Psoas muscle (tissue), 8 donors: ENCODE data around the gene SORL1. TPM values are rescaled to one million over a fixed set of nuclear protein-coding genes. Genes with fewer than 3 reads are reported as not detected.

Experiments used
- ATAC-seq, 4 donors: fragments of 200-7000 bp; cut with Tn5 transposase; one replicate each; pipeline ENCODE4 v1.9.1; 2020; ENCODE audit warnings: moderate library complexity in 3 of 4, mild to moderate bottlenecking in 2 of 4
- DNase-seq, 2 donors: peaks; one replicate each; pipeline ENCODE4 v3.0.0-alpha.2; 2020
- H3K27ac ChIP-seq: fragments of 200-600 bp; one replicate; pipeline ENCODE4 v1.8.0; 2022
- H3K27me3 ChIP-seq, 3 donors: fragments of 200-600 bp in 1 of 3; one replicate each; pipeline versions ENCODE4 v1.6.1 to v1.8.0; 2013 to 2022; ENCODE audit warnings: low read length in 2 of 3, mild to moderate bottlenecking in 2 of 3, moderate library complexity in 1 of 3; ENCODE audit not compliant: insufficient read depth in 3 of 3
- H3K36me3 ChIP-seq, 2 donors: fragments of 200-600 bp in 1 of 2; one replicate each; pipeline versions ENCODE4 v1.6.1 to v1.8.0; 2013 to 2022; ENCODE audit warnings: low read depth in 1 of 2, mild to moderate bottlenecking in 1 of 2, moderate library complexity in 1 of 2; ENCODE audit not compliant: insufficient read depth in 1 of 2
- H3K4me1 ChIP-seq: fragments of 200-600 bp; one replicate; pipeline ENCODE4 v1.8.0; 2022
- H3K4me3 ChIP-seq: fragments of 200-600 bp; one replicate; pipeline ENCODE4 v1.8.0; 2022; ENCODE audit warnings: mild to moderate bottlenecking
- H3K9me3 ChIP-seq: fragments of 200-600 bp; one replicate; pipeline ENCODE4 v1.8.0; 2022
- CTCF ChIP-seq: fragments of 200-600 bp; IDR thresholded peaks from one replicate; pipeline ENCODE4 v1.8.0; 2022; ENCODE audit warnings: antibody characterized with exemption
- WGBS, 3 donors: extraction: QIAGEN DNeasy Blood & Tissue Kit; methylation state at CpG; one replicate each; pipeline versions ENCODE4 v1.1.6 to v1.1.7; 2013; 5-methylcytosine and 5-hydroxymethylcytosine counted together
- intact Hi-C, 2 donors: fragments of 100-400 bp; cut with DNase I; formaldehyde crosslinking; loops; one replicate each; pipeline versions ENCODE4 v1.11.0 to v1.14.2; 2022
- polyA plus RNA-seq, 3 donors: library from polyadenylated mRNA; stranded (reverse); fragments of 200-250 nt; gene quantifications; one replicate each; pipeline ENCODE4 v1.2.3, GENCODE V29; 2013
- total RNA-seq, 4 donors: library from RNA; stranded (reverse); fragmentation: NEBNext Ultra II Directional in 2 of 4; extraction: Animal tissue kit (Norgen Biotek cat#: 25700) in 2 of 4; gene quantifications; one replicate each; pipeline versions ENCODE4 v1.2.1 to v1.2.4, GENCODE V29; 2021 to 2023
- donor health status: healthy with polysubstance abuse.
- donor health status: DM: no; HTN: no; CAD: no; lungs with moderate emphysema.
- donor health status: Bipolar disorder and iron deficiency.
- donor health status: healthy.
- donor health status: DM: yes; HTN: yes; CAD: no.
- donor health status: DM: no; HTN: no; CAD: no.
- donor health status: DM: no; HTN: no; CAD: no.
- donor health status: DM: yes; HTN: yes; CAD: no.

Gene SORL1
- total and polyA plus RNA-seq, 7 donors = 0.07 to 3.3 (median 1.5) TPM

- Histone ChIP-seq H3K4me3 (no peak overlapping the region), H3K9me3 (no peaks in the 10 kb centered on the region), H3K36me3 (no peaks in the 10 kb centered on the region), H3K4me1 (no peaks in the 10 kb centered on the region), H3K27ac (no peak overlapping the region), H3K27me3 (no peaks in the 10 kb centered on the region)
- 54 to 66% (median 57%) methylated on average over 3 of the region's 3 CpGs for WGBS, 3 donors
- no peak for ATAC-seq
- intact Hi-C loops = no loop called here
- no peak for TF ChIP-seq CTCF
- DNase-seq = no peak
Measured at GRCh38 chr11:121670266-121670665, 218.2 kb downstream of the SORL1 start.

- Histone ChIP-seq H3K4me3 (no peak overlapping the region), H3K27ac (no peak overlapping the region), H3K9me3 (no peaks in the 10 kb centered on the region), H3K36me3 (no peaks in the 10 kb centered on the region), H3K4me1 (no peaks in the 10 kb centered on the region), H3K27me3 (no peaks in the 10 kb centered on the region)
- DNase-seq (no peak), ATAC-seq (no peak)
- intact Hi-C loops = no loop called here
- TF ChIP-seq CTCF = no peak
- WGBS, 3 donors = 42 to 53% (median 46%) methylated on average over 5 of the region's 5 CpGs
Measured at GRCh38 chr11:121670805-121671282, 218.7 kb downstream of the SORL1 start.

- Histone ChIP-seq H3K4me1 (no peaks in the 10 kb centered on the region), H3K4me3 (no peak overlapping the region), H3K9me3 (no peaks in the 10 kb centered on the region), H3K27me3 (no peaks in the 10 kb centered on the region), H3K27ac (no peak overlapping the region), H3K36me3 (no peaks in the 10 kb centered on the region)
- ATAC-seq = peak in 3 of 4 donors; percentile 19 to 67 (median 44)
- intact Hi-C loops = no loop called here
- DNase-seq = no peak
- 34 to 54% (median 37%) methylated on average over 19 of the region's 19 CpGs for WGBS, 3 donors
- TF ChIP-seq CTCF = no peak
Measured at GRCh38 chr11:121671283-121672168, 219.4 kb downstream of the SORL1 start.

- intact Hi-C loops = no loop called here
- H3K4me3 ChIP-seq = no peak overlapping the region
- H3K4me1 ChIP-seq = no peaks in the 10 kb centered on the region
- H3K27me3 ChIP-seq = no peaks in the 10 kb centered on the region
- no peaks in the 10 kb centered on the region for H3K9me3 ChIP-seq
- WGBS, 3 donors = 31 to 64% (median 37%) methylated on average over 13 of the region's 13 CpGs
- peak; percentile 20 to 54 for DNase-seq
- H3K27ac ChIP-seq = no peak overlapping the region
- TF ChIP-seq CTCF = no peak
- no peaks in the 10 kb centered on the region for H3K36me3 ChIP-seq
- ATAC-seq = peak; percentile 34 to 77 (median 56)
Measured at GRCh38 chr11:121672630-121673487, 220.7 kb downstream of the SORL1 start.
